Measurements from ENCODE around the gene DNTT.

DNTT gene

DNA sequence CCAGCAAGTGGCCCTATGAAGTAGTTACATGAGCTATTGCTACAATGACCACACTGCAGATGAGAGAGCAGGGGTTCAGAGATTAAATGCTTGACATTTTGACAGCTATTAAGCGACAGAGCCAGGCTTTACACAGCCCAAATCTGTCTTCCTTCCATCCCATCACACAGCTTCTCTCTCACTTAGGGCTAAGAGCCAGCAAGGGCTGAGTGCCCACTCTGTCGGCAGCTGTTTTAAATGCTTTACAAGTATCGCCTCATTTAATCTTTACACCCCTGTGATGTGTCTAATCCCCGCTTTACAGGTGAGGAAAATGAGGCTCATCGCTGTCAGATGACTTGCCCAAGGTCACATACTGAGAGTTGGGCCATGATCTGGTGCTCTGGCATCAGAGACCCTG is 69.8 kb downstream of the DNTT start:
- DNase-seq (ENCODE audit: extremely low read depth in 1 of 2, low read depth in 1 of 2) = no peak

- DNase-seq (ENCODE audit: extremely low read depth in 1 of 2, low read depth in 1 of 2) = no peak
Observed at GRCh38 chr10:96374639-96374984, 70.4 kb downstream of the DNTT start.

DNA sequence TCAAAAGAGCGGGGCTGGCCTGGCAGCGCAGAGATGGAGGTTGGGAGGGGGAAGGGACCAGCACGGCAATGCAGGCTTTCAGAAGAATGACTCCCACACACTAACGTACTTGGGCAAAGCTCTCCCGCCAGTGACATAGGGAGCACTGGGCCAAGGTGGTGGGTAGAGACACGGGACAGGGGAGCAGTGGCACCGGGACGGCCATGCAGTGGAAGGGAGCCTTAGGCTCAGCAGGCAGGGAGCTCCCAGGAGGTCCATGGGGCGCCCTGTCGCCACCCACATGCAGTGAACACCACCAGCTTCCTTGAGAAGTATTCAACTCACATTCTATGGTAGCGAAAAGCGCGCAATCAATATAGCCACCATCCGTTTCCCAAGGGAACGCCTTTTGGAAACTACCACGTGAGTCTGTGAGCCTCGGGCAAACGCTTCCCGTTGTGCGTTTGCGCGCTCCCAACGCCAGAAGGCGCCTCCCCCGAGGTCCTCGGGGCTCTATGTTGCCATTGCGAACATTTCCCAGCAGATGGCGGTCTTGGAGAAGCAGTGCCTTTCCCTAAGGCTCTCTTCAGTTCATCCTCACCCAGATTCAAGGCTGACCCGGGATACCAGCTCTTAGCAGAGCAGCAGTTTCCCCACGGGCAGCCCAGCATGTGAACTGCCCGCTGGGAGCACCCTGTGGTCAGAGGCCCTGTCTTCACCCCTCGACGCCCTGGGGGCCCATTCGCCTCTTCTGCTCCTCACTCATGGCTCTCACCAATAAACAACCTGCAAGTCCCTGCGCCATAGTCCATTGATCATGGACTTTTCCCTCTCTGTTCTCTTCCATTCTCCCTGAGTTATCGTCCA is 71.0 kb downstream of the DNTT start:
- peak; percentile 45 to 53 for DNase-seq (ENCODE audit: extremely low read depth in 1 of 2, low read depth in 1 of 2)

DNA sequence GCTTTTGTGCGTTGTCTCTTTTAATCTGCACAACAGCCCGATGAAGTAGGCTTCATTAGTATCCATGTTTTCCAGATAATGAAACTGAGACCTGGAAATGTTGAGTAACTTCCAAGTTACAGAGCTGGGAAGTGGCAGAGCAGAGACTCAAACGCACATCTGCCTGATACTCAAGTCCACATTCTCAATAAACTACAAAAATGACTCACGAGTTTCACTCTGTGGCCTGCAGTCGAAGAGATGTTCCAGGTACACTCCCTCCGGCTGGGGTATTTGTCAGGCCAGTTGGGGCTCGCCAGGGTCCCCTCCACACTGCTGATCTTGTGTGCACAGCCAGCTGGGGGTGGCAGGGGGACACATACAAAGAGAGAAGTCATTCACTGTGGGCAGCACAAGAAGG is 72.2 kb downstream of the DNTT start:
- no peak for DNase-seq (ENCODE audit: extremely low read depth in 1 of 2, low read depth in 1 of 2)

DNA sequence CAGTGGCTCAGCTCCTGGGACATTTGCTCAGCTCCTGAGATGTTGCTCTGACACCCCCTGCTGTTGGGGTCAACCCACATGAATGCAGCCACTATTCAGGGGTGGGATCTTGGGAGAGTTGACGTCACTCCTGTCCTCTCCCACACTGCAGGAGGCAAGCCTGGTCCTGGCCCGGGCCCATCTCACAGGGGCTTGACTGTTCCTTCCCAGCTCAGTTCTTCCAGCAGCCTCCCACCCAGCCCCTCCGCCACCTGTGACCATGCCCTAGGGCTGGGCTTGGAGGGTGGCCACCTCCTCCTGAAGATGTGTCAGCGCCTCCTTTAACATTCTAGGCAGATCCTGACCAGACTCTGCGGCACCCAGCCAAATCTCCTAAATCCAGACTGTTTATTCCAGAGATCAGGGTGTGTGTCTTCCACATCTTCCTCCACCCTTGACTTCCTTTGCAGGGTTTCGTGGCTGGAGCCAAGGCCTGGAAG is 73.6 kb downstream of the DNTT start:
- no peak for DNase-seq (ENCODE audit: extremely low read depth in 1 of 2, low read depth in 1 of 2)

GRCh38 chr10:96378741-96379140 is 74.5 kb downstream of the DNTT start:
- DNase-seq (ENCODE audit: extremely low read depth in 1 of 2, low read depth in 1 of 2) = no peak

DNA sequence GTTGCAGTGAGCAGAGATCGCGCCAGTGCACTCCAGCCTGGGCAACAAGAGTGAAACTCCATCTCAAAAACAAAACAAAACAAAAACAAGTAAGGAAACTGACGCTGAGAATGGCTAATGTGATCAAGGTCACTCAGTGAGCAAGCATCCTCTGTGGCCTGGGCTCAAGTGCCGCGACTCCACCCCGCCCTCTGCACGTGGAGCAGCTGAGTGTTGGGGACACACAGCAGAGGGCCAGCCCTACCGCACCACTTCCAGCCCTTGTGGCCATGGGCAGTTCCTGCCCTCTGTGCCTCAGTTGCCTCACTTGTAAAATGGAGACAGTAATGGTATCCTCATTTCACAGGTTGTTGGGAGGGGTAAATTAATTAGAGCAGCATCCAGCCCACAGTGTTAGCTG is 75.5 kb downstream of the DNTT start:
- DNase-seq (ENCODE audit: extremely low read depth in 1 of 2, low read depth in 1 of 2) = no peak

DNA sequence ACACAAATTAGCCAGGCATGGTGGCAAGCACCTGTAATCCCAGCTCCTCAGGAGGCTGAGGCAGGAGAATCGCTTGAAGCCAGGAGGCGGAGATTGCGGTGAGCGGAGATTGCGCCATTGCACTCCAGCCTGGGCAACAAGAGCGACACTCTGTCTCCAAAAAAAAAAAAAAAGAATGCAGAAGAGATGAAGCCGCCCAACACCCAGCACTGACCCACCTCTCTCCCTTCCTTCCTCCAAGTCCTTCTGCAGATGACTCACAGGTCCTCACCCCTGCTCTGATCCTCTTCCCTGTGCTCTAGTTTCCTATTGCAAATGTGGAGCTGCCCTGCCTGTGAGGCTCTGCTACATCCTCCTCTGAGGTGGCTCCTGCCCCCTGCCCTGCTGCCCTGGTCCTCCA is 76.6 kb downstream of the DNTT start:
- DNase-seq (ENCODE audit: extremely low read depth in 1 of 2, low read depth in 1 of 2) = no peak

DNA sequence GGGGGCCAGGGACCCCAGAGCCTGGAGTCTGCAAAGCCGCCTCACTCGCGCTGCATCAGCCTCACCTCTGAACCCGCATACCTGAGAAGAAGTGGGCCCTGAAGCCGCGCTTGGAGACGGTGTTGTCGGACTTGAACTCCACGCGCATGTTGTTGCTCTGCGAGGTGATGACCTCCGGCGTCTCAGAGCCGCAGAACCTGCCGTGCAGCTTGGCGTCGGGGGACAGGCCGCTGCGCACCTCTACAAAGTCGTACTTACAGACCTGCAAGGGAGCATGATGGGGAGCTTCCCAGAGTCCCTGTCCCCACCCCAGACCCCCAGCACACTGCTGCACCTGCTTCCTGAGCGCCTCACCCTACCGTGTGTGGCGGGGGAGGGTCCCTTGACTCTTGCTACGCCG is 80.3 kb downstream of the DNTT start:
- no peak for DNase-seq (ENCODE audit: extremely low read depth in 1 of 2, low read depth in 1 of 2)

GRCh38 chr10:96387161-96387560 is 82.9 kb downstream of the DNTT start:
- no peak for DNase-seq (ENCODE audit: extremely low read depth in 1 of 2, low read depth in 1 of 2)

- DNase-seq (ENCODE audit: extremely low read depth in 1 of 2, low read depth in 1 of 2) = no peak
Observed at GRCh38 chr10:96387601-96388000, 83.4 kb downstream of the DNTT start.
